C4-2B (cell line): ENCODE results near the gene WDR82.

Experiments
- H3K27ac ChIP-seq: fragments of 450-650 bp; 2 replicates; pipeline ENCODE4 v1.5.1; 2017
- ZFX ChIP-seq: fragments of 450-650 bp; IDR thresholded peaks from 2 replicates; pipeline ENCODE4 v1.6.1; 2017
- TF ChIP-seq, protein P1 (sequence below): fragments of 450-650 bp; conservative IDR thresholded peaks from 2 replicates; pipeline ENCODE4 v1.5.1; 2017; ENCODE audit warnings: mild to moderate bottlenecking

WDR82 gene

DNA sequence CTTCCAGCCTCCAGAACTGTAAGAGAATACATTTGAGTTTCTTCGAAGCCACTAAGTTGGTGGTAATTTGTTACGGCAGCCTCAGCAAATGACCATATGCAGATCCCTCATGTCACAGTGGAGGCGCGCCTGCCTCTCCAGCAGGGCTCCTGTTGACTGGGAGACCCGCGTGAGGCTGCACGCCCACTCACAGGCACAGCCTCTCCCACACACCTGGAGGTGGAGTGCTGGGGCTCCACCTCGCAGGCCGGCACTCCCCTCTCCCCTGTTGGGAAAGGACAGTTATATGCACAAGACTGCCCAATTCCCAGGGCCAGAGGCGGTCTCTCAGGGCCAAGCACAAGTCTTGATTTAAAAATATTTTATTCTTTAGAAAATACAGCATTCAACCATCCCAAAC, 50.2 kb downstream of the WDR82 start:
- TF ChIP-seq, protein P1, sequence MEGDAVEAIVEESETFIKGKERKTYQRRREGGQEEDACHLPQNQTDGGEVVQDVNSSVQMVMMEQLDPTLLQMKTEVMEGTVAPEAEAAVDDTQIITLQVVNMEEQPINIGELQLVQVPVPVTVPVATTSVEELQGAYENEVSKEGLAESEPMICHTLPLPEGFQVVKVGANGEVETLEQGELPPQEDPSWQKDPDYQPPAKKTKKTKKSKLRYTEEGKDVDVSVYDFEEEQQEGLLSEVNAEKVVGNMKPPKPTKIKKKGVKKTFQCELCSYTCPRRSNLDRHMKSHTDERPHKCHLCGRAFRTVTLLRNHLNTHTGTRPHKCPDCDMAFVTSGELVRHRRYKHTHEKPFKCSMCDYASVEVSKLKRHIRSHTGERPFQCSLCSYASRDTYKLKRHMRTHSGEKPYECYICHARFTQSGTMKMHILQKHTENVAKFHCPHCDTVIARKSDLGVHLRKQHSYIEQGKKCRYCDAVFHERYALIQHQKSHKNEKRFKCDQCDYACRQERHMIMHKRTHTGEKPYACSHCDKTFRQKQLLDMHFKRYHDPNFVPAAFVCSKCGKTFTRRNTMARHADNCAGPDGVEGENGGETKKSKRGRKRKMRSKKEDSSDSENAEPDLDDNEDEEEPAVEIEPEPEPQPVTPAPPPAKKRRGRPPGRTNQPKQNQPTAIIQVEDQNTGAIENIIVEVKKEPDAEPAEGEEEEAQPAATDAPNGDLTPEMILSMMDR, result no peak
- no peak for TF ChIP-seq ZFX

GRCh38 chr3:52227766-52228165, 50.7 kb downstream of the WDR82 start:
- TF ChIP-seq, protein P1, result no peak
- TF ChIP-seq ZFX, result no peak
- no peak overlapping the region for H3K27ac ChIP-seq

More for the DNA sequence above, 50.2 kb downstream of the WDR82 start:
- H3K27ac ChIP-seq, result no peak overlapping the region

GRCh38 chr3:52227117-52227516, 51.3 kb downstream of the WDR82 start:
- TF ChIP-seq, protein P1, result no peak
- TF ChIP-seq ZFX, result no peak
- no peak overlapping the region for H3K27ac ChIP-seq

GRCh38 chr3:52226229-52226817, 52.1 kb downstream of the WDR82 start:
- no peak for TF ChIP-seq ZFX
- TF ChIP-seq, protein P1, result no peak
- no peak overlapping the region for H3K27ac ChIP-seq

DNA sequence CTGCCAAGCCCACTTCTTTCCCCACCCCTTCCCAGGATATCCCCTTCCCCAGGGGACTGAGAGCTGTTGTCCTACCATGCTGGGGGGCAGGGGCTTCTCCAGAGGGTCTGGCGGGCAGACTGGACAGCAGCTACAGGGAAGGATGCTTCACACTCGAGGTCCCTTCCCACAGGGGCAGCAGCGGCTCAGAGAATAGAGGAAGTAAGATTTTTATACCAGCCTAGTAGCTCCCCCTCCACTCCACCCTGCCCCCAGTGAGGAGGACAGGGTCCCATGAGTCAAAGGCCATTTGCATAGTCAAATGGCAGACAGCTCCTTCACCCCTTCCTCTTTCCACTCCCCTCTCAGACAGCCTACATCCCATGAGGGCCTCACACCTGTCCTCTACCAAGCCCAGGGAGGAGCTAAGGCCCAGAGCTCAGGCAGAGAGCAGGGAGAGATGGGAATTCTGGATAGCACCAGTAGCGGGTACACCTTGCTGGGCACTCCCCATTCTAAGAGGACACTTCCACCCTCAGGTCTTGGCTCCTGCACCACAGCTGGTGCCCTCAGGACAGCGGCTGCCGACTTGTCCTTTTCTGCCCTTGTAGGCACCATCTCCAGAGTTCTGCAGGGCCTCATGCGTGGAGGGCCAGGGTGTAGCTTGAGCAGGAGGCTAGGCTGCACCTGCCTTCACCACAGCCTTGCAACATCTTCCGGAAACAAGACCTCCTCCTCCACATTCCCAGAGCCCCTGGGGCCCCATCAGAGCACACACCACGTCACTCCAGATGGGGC, 52.8 kb downstream of the WDR82 start, which contains the start of gene TLR9:
Gene TLR9, minus strand, starts transcription at position 194 of the 777 bp plus-strand sequence. Its CDS starts 116 bp downstream, at position 78.
- no peak within 1 kb of the TSS for H3K27ac ChIP-seq
- TF ChIP-seq ZFX, result no peak
- TF ChIP-seq, protein P1, result no peak

DNA sequence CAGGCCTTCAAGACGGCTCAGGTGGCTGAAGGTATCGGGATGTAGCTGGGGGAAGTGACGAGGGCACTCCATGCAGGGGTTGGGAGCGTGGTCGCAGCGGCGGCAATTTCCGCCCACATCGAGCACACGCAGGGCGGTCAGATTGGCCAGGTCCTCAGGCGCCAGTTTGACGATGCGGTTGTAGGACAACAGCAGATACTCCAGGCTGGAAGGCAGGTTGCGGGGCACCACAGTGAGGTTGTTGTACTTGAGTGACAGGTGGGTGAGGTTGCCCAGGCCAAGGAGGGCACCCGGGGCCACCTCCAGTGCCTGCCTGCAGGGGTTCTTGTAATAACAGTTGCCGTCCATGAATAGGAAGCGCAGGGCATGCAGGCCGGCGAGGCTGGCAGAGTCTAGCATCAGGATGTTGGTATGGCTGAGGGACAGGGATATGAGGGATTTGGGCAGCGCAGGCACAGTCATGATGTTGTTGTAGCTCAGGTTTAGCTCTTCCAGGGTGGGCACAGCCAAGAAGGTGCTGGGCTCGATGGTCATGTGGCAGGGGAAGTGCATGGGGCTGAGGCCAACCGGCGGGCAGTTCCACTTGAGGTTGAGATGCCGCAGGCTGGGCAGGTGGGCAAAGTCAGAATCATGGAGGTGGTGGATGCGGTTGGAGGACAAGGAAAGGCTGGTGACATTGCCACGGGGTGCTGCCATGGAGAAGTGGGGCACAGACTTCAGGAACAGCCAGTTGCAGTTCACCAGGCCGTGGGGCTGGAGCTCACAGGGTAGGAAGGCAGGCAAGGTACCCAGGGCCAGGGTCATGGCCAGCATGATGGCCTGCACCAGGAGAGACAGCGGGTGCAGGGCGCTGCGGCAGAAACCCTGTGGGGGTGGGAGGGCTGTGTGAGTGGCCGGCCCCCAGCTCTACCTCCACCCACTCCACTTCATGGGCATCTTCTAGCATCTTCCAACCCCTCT, 54.7 kb downstream of the WDR82 start:
- no peak overlapping the region for H3K27ac ChIP-seq
- TF ChIP-seq, protein P1, result no peak
- no peak for TF ChIP-seq ZFX
